SK-N-MC (cell line): Measurements from ENCODE around the gene CRYAA.
"Not testable (repeated sequence)": the region's sequence is repeated elsewhere in the genome, so short reads cannot be mapped to it uniquely, and the experiment has no call there.

Source experiments
- EZH2 ChIP-seq: fragments of 200-600 bp; sonication (generic); IDR thresholded peaks from one replicate; pipeline ENCODE4 v1.6.1; 2017; ENCODE audit warnings: antibody characterized with exemption
- FOXP2 ChIP-seq: optimal IDR thresholded peaks from 2 replicates; pipeline ENCODE3; 2011; ENCODE audit warnings: mild to moderate bottlenecking, moderate library complexity; ENCODE audit not compliant: insufficient read depth; ENCODE audit errors: extremely low read length, control extremely low read depth
- POLR2AphosphoS5 ChIP-seq: IDR thresholded peaks from 2 replicates; pipeline ENCODE4 v1.6.1; 2012; ENCODE audit warnings: mild to moderate bottlenecking, low read depth, low read length, borderline replicate concordance

DNA sequence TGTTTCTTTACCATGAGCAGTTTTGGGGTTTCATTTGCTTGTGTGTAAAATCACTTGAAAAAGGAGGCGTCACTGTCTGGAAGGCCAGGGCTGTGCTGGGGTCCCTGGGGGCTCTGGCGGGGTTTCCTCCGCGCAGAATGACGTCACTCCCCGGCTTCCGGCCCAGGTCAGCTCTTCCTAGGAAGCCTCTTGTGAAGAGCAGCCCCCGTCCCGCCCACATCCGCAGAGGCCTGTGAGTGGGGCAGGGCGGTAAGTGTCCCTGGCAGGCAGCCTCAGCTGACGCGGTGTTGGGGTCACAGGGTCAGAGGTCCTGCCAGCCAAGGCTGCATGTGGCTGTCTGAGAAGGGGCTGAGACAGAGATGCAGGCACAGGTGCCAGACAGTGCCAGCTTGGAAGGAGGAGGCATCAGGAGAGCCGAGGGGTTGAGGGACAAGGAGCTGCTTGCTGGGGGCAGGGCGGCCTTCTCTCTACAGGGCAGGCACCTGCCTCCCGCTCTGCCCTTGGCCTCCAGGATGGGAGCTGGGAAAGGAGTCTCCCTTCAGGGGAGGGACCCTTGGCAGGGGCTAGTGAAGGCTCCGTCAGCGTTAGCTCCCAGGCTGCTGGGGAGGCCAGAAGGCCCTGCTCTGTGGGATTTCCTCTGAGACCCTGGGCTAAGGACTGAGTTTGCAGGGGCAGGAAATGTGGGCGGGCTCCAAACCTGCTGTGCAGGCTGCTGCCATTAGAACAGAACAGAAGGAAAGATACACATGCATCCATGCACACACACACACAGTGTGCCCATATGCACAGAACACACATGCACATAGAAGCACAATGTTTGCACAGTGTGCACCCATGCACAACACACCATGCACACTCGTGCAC is 8.5 kb downstream of the CRYAA start:
- TF ChIP-seq EZH2, POLR2AphosphoS5, FOXP2: not testable (repeated sequence)
